ENCODE measurements around the gene PAK4. TPM values are rescaled to one million over a fixed set of nuclear protein-coding genes. Genes with fewer than 3 reads are reported as not detected.

The PAK4 gene
- total RNA-seq, 1 experiment from 2014 or later: 69.8 TPM

GRCh38 chr19:39139305-39139874 lies 13.8 kb downstream of the PAK4 start:
- peak; percentile 70 for DNase-seq (ENCODE audit: low spot score)
- POLR2A ChIA-PET: no interaction called here
- Mint-ChIP-seq H3K4me3 (peak overlapping the region; percentile 29; the same call in 1 of the 2 replicates), H3K27me3 (ENCODE audit: low read depth) (no peaks in the 10 kb centered on the region), H3K4me1 (peaks cover 87% of the 10 kb centered on the region), H3K36me3 (no peaks in the 10 kb centered on the region), H3K9me3 (no peaks in the 10 kb centered on the region), H3K27ac (peak overlapping the region; percentile 70)
- peak; percentile 92 for ATAC-seq
- CTCF ChIA-PET: interaction anchor here (0.5 to 1.9 kb wide), 3 partner anchors 11 to 45 kb away, joined by 3 to 5 read pairs (median 4); no protein-coding TSS in a partner anchor
- TF ChIP-seq RELA (CRISPR knock-in tag; IDR thresholded peaks at IDR 0.05; ENCODE audit: borderline replicate concordance) (no peak), ZNF281 (CRISPR knock-in tag; IDR thresholded peaks at IDR 0.05) (peak; percentile 93), STAT6 (CRISPR knock-in tag; conservative IDR thresholded peaks at IDR 0.05; ENCODE audit: low read depth) (no peak), TEAD4 (CRISPR knock-in tag; IDR thresholded peaks at IDR 0.05) (peak; percentile 74; the same call in 1 of the 2 replicates), NFE2L1 (CRISPR knock-in tag; IDR thresholded peaks at IDR 0.05) (no peak), ZNF532 (CRISPR knock-in tag; IDR thresholded peaks at IDR 0.05; ENCODE audit: borderline replicate concordance) (no peak), ZNF396 (CRISPR knock-in tag; IDR thresholded peaks at IDR 0.05; ENCODE audit: borderline replicate concordance) (no peak), ELF4 (CRISPR knock-in tag; IDR thresholded peaks at IDR 0.05; ENCODE audit: low read depth) (no peak), TCF7 (CRISPR knock-in tag; IDR thresholded peaks at IDR 0.05; ENCODE audit: low read depth) (no peak), TEAD1 (CRISPR knock-in tag; IDR thresholded peaks at IDR 0.05) (peak; percentile 71; the same call in 1 of the 2 replicates), NFYB (CRISPR knock-in tag; conservative IDR thresholded peaks at IDR 0.05; ENCODE audit: low read depth) (no peak), GRHL2 (CRISPR knock-in tag; IDR thresholded peaks at IDR 0.05; ENCODE audit: insufficient replicate concordance, severe bottlenecking) (no peak), RORB (CRISPR knock-in tag; IDR thresholded peaks at IDR 0.05) (no peak), ZNF416 (CRISPR knock-in tag; IDR thresholded peaks at IDR 0.05) (no peak), MAX (CRISPR knock-in tag; IDR thresholded peaks at IDR 0.05) (no peak), ZNF671 (CRISPR knock-in tag; IDR thresholded peaks at IDR 0.05) (no peak), ZNF263 (CRISPR knock-in tag; IDR thresholded peaks at IDR 0.05; ENCODE audit: low read depth) (peak; percentile 44; the same call in 1 of the 2 replicates), ZNF317 (CRISPR knock-in tag; IDR thresholded peaks at IDR 0.05; ENCODE audit: borderline replicate concordance, low read depth) (no peak), ARID4B (CRISPR knock-in tag; IDR thresholded peaks at IDR 0.05; ENCODE audit: borderline replicate concordance) (no peak), SOX15 (CRISPR knock-in tag; IDR thresholded peaks at IDR 0.05) (no peak), CDX4 (CRISPR knock-in tag; IDR thresholded peaks at IDR 0.05; ENCODE audit: borderline replicate concordance) (no peak), NR3C1 (CRISPR knock-in tag; conservative IDR thresholded peaks at IDR 0.05; ENCODE audit: low read depth) (no peak)
